ENCODE results near the gene LHX4.

The LHX4 gene

DNA sequence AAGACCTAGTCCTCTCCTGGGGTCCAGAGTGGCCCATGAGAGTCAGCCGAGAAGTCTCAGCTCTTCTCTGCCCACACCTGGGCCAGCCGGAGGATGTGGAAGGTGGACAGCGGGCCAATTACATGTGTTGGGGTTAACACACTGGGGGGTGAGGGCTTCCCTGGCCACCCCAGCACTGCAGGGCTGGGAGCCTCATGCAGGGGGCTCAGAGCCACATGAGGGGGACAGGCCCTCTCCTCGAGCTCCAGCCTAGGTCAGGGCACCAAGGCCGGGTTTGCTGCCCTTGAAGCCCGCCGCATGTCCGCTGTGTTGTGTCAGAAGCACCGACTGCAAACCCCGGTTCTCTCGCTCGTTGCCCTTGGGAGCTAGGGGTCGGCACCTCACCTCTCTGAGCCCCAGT, 30.5 kb downstream of the LHX4 start:
- H3K36me3 Mint-ChIP-seq (ENCODE audit: low read depth), result no peaks in the 10 kb centered on the region
- no peak overlapping the region for H3K27ac Mint-ChIP-seq
- H3K9me3 Mint-ChIP-seq, result no peaks in the 10 kb centered on the region
- peaks cover 3% of the 10 kb centered on the region for H3K27me3 Mint-ChIP-seq (ENCODE audit: low read depth)
- no peak overlapping the region for H3K4me3 Mint-ChIP-seq
- H3K4me1 Mint-ChIP-seq (ENCODE audit: low read depth), result no peaks in the 10 kb centered on the region

DNA sequence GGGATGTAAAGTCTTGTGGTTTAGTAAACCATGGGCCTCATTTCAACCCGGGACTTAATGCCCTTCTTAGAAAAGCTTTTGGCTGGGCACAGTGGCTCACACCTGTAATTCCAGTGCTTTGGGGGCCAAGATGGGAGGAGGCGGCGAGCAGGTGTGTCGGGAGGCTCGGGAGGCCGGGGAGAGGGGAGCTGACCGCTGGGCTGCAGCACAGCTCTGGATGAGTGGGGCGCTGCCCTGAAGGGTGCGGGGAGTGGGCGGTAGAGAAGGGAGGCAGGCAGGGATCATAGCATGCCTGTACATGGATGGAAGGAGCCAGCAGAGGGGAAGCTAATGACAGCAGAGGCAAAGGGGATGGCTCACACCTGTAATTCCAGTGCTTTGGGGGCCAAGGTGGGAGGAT, 31.0 kb downstream of the LHX4 start:
- no peaks in the 10 kb centered on the region for H3K9me3 Mint-ChIP-seq
- no peak overlapping the region for H3K27ac Mint-ChIP-seq
- no peaks in the 10 kb centered on the region for H3K4me1 Mint-ChIP-seq (ENCODE audit: low read depth)
- H3K36me3 Mint-ChIP-seq (ENCODE audit: low read depth), result no peaks in the 10 kb centered on the region
- H3K27me3 Mint-ChIP-seq (ENCODE audit: low read depth), result peaks cover 3% of the 10 kb centered on the region
- no peak overlapping the region for H3K4me3 Mint-ChIP-seq

DNA sequence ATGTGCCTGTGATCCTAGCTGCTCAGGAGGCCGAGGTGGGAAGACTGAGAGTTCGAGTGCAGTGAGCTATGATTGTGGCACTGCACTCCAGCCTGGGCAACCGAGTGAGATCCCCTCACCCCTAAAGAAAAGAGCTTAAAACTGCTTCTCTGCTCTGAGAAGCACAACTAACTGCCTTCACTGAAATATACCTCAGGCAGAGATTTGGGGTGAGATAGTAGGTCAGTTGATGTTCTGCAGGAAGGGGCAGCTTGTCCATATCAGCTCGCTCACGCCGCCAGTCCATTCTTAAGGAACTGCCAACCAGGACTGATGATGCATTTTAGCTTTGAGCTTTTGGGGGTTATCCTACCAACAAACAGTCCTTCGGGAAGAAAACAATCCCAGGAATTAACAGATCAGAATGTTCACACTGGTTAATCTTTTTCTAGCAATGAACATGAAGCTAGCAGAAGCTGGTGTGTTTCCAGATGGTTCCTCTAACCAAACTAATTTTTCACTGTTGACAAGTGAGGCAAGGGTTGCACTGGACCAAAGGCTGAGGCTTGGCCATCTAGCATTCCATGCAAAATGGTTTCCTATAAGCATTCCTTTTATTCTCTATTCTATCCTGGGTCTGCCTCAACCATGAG, 31.6 kb downstream of the LHX4 start:
- H3K4me1 Mint-ChIP-seq (ENCODE audit: low read depth), result no peaks in the 10 kb centered on the region
- H3K9me3 Mint-ChIP-seq, result no peaks in the 10 kb centered on the region
- H3K4me3 Mint-ChIP-seq, result no peak overlapping the region
- no peak overlapping the region for H3K27ac Mint-ChIP-seq
- H3K27me3 Mint-ChIP-seq (ENCODE audit: low read depth), result peaks cover 3% of the 10 kb centered on the region
- H3K36me3 Mint-ChIP-seq (ENCODE audit: low read depth), result no peaks in the 10 kb centered on the region

DNA sequence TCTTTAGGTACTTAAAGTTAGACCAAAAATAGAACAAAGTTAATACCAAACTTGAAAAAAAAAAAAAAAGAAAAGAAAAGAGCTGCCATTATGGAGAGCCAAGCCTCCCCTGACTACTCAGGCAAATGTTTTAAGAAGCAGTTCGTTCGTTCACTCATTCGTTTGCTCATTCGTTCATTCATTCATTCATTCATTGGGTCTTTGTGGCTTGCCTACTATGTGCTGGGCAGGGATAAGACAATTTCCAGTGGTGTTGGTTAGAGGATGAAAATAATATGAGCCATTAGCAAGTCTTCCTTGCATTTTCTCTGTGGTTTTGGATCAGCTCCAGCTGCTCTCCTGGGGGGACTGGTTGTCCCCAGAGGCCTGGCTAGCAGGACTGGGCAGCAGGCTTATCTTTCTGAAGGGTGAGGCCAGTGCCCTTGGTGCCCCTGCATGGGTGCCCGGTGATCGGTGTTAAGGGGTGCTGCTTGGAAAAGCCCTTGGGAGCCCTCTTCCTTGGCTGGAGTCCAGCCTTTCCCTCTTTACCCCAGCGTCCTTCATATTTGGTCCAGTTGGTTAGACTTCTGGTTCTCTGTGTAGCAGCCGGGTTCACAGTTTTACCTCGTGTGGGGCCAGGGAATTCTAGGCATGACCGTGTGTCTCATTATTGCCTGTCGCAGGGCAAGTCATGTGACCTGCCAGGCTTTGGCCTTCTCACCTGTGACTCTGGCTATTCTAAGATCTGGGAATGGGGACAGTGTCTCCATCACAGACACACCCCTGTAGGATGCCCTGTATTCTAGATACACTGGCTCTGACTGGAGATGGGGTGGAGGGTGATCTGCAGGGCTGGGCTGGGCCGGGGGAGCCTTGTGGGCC, 32.8 kb downstream of the LHX4 start:
- H3K4me1 Mint-ChIP-seq (ENCODE audit: low read depth), result no peaks in the 10 kb centered on the region
- no peak overlapping the region for H3K27ac Mint-ChIP-seq
- no peaks in the 10 kb centered on the region for H3K9me3 Mint-ChIP-seq
- no peaks in the 10 kb centered on the region for H3K36me3 Mint-ChIP-seq (ENCODE audit: low read depth)
- H3K27me3 Mint-ChIP-seq (ENCODE audit: low read depth), result peaks cover 2% of the 10 kb centered on the region
- no peak overlapping the region for H3K4me3 Mint-ChIP-seq

DNA sequence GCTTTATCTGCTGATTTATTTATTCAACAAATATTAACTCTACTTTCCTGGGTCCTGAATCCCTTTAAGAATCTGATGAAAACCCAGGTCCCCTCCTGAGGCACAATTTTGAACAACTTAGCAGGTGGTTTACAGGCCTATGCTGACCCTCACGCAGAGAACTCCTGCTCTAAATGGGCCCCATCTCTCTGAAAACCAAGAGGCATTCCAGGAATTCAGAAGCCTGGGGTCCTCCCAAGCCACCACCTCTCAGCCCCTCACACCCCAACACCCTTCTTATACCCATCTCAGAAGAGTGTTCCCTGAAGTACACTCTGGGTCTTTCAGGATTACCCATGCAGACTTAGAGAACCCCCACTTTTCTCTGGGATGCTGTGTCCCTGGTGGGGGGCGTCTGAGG, 34.5 kb downstream of the LHX4 start:
- H3K27ac Mint-ChIP-seq, result no peak overlapping the region
- no peaks in the 10 kb centered on the region for H3K36me3 Mint-ChIP-seq (ENCODE audit: low read depth)
- no peak overlapping the region for H3K4me3 Mint-ChIP-seq
- no peaks in the 10 kb centered on the region for H3K27me3 Mint-ChIP-seq (ENCODE audit: low read depth)
- no peaks in the 10 kb centered on the region for H3K9me3 Mint-ChIP-seq
- no peaks in the 10 kb centered on the region for H3K4me1 Mint-ChIP-seq (ENCODE audit: low read depth)

DNA sequence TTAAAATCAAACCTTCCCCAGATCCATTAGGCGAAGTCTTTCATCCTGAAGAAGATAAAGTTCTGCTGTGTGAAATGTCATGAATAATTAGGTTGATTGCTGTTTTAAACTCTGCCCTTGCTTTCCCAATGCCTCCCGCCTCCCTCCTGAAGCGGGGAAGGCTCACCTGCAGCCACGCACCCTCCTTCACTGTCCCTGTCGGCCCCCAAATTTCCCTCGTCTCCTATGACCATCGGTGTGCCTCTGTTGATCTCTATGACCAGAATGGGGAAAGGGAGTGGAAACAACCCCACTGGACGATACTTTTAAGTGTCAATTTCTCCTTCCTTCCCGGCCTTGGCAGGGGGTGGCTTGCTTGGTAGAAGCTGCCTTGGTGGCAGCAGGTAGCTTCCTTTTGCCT, 35.1 kb downstream of the LHX4 start:
- no peak overlapping the region for H3K4me3 Mint-ChIP-seq
- no peaks in the 10 kb centered on the region for H3K27me3 Mint-ChIP-seq (ENCODE audit: low read depth)
- H3K9me3 Mint-ChIP-seq, result no peaks in the 10 kb centered on the region
- H3K4me1 Mint-ChIP-seq (ENCODE audit: low read depth), result no peaks in the 10 kb centered on the region
- H3K36me3 Mint-ChIP-seq (ENCODE audit: low read depth), result no peaks in the 10 kb centered on the region
- H3K27ac Mint-ChIP-seq, result no peak overlapping the region

DNA sequence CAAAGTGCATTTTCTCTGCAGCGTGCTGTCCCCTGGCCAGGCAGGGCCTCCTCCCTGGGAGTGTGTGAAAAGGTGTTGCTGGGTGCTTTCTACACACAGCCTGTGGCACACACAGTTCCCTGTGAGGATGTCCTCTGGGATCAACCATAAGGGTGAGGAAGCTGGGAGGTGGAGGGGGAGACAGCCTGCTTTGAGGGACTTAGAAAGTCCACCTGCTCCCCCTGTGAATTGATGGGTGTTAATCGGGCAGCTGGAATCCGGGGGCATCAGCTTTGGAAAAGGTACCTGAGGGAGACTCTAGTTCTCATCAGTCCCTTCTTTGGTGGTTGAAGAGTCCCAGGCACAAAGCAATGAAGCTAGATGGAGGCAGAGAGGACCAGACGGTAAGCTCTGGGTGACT, 35.8 kb downstream of the LHX4 start:
- H3K9me3 Mint-ChIP-seq, result no peaks in the 10 kb centered on the region
- no peaks in the 10 kb centered on the region for H3K4me1 Mint-ChIP-seq (ENCODE audit: low read depth)
- no peaks in the 10 kb centered on the region for H3K36me3 Mint-ChIP-seq (ENCODE audit: low read depth)
- no peak overlapping the region for H3K27ac Mint-ChIP-seq
- H3K4me3 Mint-ChIP-seq, result no peak overlapping the region
- H3K27me3 Mint-ChIP-seq (ENCODE audit: low read depth), result no peaks in the 10 kb centered on the region

DNA sequence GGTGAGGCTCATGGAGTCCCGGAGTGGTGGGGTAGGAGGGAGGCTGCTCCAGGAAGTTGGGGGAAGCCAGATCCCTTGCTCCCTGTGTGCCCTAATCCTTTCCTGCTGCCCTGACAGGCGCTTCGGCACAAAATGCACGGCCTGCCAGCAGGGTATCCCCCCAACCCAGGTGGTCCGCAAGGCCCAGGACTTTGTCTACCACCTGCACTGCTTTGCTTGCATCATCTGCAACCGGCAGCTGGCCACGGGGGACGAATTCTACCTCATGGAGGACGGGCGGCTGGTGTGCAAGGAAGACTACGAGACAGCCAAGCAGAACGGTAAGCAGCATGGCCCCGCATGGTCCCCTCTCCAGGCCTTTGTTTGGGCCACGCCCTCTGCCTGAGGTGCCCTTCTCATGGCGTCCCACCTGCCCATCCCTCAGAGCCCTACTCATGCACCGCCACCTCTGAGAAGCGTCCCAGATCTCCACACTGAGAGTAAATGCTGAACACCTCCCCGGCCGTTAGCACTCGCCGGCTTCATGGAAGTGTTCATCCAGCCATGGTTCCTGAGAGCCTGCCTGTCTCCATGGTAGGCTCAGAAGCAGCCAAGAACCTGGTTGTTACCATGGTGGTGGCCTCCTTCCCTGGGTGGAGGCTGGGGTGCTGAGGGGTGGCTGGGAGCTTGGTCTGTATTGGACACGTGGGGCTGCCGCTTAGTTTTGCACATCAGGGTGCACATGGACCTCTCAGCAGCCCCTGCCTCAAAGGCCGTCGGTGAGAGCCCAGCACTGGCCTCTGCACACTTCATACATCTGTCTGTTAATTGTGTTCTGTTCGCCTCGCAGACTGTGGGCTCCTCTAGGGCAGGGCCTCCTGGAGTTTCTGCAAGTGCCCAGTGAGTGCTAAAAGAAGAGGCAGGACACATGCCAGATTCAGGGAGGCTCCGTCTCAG, 36.5 kb downstream of the LHX4 start:
- no peaks in the 10 kb centered on the region for H3K4me1 Mint-ChIP-seq (ENCODE audit: low read depth)
- no peaks in the 10 kb centered on the region for H3K36me3 Mint-ChIP-seq (ENCODE audit: low read depth)
- no peaks in the 10 kb centered on the region for H3K9me3 Mint-ChIP-seq
- no peak overlapping the region for H3K4me3 Mint-ChIP-seq
- no peak overlapping the region for H3K27ac Mint-ChIP-seq
- H3K27me3 Mint-ChIP-seq (ENCODE audit: low read depth), result no peaks in the 10 kb centered on the region

DNA sequence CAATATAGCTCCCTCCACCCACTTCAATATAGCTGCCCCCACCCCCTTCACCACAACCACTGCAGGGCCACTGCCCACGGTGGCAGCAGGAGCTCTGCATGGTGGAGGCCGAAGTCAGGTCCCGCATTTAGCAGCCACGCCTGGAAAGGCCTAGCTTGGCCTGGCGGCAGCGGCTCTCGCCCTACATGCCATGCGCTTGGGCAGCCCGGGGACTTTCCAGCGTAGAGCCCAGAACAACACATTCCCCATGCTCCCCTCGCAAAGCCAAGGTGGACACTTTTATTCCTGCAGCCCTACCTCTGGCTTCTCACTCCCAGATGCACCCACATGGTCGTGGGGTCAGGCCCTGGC, 37.1 kb downstream of the LHX4 start:
- Mint-ChIP-seq H3K4me1 (ENCODE audit: low read depth) (no peaks in the 10 kb centered on the region), H3K27me3 (ENCODE audit: low read depth) (no peaks in the 10 kb centered on the region), H3K36me3 (ENCODE audit: low read depth) (no peaks in the 10 kb centered on the region), H3K27ac (no peak overlapping the region), H3K4me3 (no peak overlapping the region), H3K9me3 (no peaks in the 10 kb centered on the region)

DNA sequence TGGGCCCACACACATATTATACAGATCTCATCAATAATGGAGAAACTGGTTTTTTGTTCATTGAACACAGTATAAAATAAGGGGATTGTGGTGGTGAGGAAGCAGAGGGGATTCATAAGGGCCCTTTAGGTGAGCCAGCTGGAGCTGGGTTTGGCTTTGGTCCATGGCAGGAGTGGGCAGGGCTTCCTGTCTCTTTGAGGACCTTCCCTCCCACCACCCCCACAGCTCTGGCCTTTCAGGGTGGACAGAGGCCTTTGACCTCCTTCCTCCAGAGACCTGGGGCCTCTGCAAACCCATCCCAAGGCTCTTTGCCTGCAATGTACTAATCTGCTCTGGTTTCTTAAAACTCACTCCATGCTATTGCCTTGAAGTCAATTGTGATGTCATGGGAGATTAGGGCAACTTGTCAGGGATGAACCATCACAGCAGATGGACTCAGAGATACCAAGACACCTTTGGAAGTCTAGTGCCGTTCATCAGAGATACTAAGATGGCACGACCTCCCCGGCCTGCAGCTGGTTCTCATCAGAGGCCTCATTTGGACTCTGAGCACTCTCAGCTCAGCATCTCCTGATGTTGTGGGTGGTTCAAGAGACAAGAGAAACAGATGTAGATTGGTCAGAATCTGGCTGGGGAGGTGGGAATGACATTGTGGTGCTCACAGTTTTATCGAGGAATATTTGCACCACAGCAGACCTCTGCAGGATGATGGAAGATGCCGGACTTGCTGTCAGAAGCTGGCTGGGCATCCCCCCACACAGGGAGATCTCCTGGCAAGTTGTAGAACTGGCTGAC, 37.9 kb downstream of the LHX4 start:
- Mint-ChIP-seq H3K4me3 (no peak overlapping the region), H3K27ac (no peak overlapping the region), H3K9me3 (no peaks in the 10 kb centered on the region), H3K27me3 (ENCODE audit: low read depth) (no peaks in the 10 kb centered on the region), H3K4me1 (ENCODE audit: low read depth) (no peaks in the 10 kb centered on the region), H3K36me3 (ENCODE audit: low read depth) (no peaks in the 10 kb centered on the region)

DNA sequence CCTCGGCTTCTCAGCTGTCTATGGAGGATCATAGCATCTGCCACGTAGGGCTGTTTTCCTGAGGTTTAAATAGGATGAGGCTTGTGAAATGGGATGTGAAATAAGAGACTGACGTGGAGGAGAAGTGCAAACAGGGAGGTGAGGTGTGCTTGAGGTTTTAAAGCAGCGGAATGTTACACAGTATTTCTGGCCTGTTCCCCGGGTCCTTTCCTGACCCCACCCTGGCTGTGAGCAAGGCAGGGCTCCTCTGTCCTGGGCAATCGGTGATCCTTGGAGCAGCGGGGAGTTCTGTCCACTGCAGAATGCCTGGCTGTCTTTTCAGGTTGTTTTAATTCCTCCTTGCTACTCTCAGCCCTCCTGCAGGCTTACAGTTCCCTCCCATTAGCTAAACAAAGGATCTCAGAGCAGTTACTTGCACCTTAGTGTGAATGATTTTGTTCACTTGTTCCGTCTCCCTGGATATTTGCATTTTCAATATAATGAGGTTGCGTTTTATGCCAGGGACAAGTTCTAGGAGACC, 38.6 kb downstream of the LHX4 start:
- H3K27me3 Mint-ChIP-seq (ENCODE audit: low read depth), result no peaks in the 10 kb centered on the region
- H3K27ac Mint-ChIP-seq, result no peak overlapping the region
- H3K4me1 Mint-ChIP-seq (ENCODE audit: low read depth), result no peaks in the 10 kb centered on the region
- H3K4me3 Mint-ChIP-seq, result no peak overlapping the region
- H3K36me3 Mint-ChIP-seq (ENCODE audit: low read depth), result no peaks in the 10 kb centered on the region
- H3K9me3 Mint-ChIP-seq, result no peaks in the 10 kb centered on the region

DNA sequence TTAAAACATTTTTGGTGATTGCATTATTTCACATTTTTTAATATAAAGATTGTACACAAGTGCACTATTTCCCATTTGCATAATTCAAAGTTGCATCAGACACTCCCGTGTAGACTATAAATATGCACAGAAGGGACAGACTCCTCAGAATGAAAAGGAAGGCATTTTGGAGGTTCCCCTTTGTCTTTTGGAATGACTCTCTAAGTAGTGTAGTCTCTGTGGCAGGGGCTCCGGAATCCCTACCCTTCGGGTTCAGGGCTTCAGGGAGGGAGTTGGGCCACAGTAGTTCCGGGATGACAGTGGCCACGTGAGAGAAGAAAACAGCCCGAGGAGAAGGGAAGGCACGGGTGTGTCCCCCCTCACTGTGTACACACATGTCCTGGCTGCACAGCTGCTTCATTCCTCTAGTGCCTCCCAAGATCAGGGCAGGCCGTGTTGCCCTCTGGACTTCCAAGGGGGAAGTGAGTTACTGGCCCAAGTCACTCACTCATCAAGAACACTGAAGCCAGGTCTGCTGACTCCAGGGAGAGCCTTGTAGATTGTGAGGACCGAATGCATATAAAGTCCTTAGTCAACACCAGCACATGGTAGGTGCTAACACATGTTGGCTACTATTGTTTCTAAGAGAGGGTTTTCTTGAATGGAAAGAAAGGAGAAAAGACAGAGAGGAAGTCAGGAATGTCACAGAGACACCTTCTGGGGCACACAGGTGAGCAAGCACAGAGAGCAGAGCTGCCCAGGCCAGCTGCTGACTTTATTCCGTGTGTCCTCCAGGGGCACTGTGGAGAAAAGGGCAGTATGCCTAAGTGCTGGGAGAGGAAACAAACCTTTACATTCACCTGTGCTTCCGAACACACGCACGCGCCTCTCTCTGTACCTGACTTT, 39.8 kb downstream of the LHX4 start:
- Mint-ChIP-seq H3K27me3 (ENCODE audit: low read depth) (no peaks in the 10 kb centered on the region), H3K4me3 (no peak overlapping the region), H3K36me3 (ENCODE audit: low read depth) (peaks cover 1% of the 10 kb centered on the region), H3K4me1 (ENCODE audit: low read depth) (no peaks in the 10 kb centered on the region), H3K9me3 (no peaks in the 10 kb centered on the region), H3K27ac (no peak overlapping the region)

DNA sequence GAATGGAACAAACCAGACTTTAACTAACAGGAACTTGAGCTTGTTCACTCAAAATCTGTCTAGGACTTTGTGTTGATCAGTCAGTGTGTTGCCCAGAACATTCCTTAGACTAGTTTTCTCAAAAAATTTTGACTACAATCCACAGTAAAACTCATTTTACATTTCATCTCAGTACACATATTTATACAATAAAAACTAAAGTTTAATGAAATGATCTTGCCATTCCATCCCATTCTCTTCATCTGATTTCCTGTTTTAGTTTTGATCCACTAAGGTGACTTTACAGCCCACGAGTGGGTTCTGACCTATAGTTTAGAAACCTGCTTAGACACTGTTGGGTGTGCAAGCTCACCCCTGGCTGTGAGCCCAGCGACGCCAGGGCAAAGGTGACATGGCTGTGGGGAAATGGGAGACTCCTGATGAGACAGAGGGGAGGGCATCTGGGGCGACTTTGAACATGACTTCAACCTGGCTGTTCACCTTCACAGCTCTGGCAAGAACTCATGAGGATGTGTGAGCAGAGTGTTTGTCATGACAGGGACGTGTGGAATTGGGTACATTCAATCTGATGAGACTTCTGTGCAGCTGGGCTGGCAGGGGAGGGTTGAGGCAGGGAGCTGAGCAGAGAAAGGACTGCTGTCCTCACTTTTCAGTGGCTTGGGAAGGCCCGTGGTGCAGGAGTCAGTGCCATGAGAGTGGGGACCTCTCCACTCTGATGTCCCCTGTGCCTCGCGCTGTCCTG, 40.6 kb downstream of the LHX4 start:
- Mint-ChIP-seq H3K4me3 (no peak overlapping the region), H3K27ac (no peak overlapping the region), H3K36me3 (ENCODE audit: low read depth) (peaks cover 7% of the 10 kb centered on the region), H3K4me1 (ENCODE audit: low read depth) (no peaks in the 10 kb centered on the region), H3K27me3 (ENCODE audit: low read depth) (no peaks in the 10 kb centered on the region), H3K9me3 (no peaks in the 10 kb centered on the region)

Data from T-helper 1 cell treated with Interleukin-12 subunit alpha and Interleukin-12 subunit beta and Interleukin-4 antibody, amounts not matched to agents 30 μg/mL and 1 μg/mL, for 36 hours (primary cell).